ENCODE results near the gene MPRIP.

The MPRIP gene

DNA sequence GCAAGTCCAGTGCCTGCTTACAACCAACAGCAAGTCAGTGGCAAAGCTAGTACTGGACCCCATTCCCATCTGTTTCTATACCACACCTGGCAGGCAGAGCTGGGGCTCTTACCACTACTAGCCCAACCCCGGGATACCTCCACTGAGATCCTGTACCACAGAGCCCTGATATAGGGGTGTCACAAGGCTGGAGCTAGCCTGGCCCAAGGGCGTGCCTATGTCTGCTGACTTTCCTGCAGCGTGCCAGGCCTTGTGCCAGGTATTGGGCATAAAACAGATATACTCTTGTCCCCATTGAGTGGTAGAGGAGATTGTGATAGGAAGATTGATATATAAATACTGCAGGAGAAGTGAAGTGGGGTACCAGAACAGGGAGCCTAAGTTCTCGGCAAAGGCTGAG lies 119.5 kb downstream of the MPRIP start:
- Histone ChIP-seq H4K8ac (ENCODE audit: low read depth, low read length) (no peak overlapping the region), H3K9me3 (ENCODE audit: insufficient read depth, low read depth, low read length) (peaks cover 3% of the 10 kb centered on the region), H4K12ac (ENCODE audit: low read depth, low read length) (no peak overlapping the region), H3K4me3 (ENCODE audit: low read depth, low read length) (no peak overlapping the region), H3K36me3 (ENCODE audit: control insufficient read depth in 1 of 2, insufficient read depth in 2 of 2, low read length in 2 of 2) (peaks cover 76 to 88% of the 10 kb centered on the region in 2 experiments), H3K27ac (ENCODE audit: low read depth, low read length) (no peak overlapping the region), H3K4me2 (ENCODE audit: low read length) (no peak overlapping the region), H3K23ac (ENCODE audit: low read length) (no peak overlapping the region), H4K91ac (ENCODE audit: low read depth, low read length) (no peak overlapping the region), H2BK12ac (ENCODE audit: low read length) (no peak overlapping the region), H3K27me3 (ENCODE audit: insufficient read depth, low read length) (no peaks in the 10 kb centered on the region), H2AFZ (ENCODE audit: insufficient read depth, low read length, poor library complexity) (no peak overlapping the region), H3K14ac (ENCODE audit: low read length) (no peak overlapping the region), H2AK5ac (ENCODE audit: low read length) (no peak overlapping the region), H3K4me1 (ENCODE audit: control insufficient read depth in 1 of 2, insufficient read depth in 2 of 2, low read length in 2 of 2) (no peaks in the 10 kb centered on the region), H3K18ac (ENCODE audit: low read length) (no peak overlapping the region), H3K79me2 (ENCODE audit: control insufficient read depth, insufficient read depth, low read length, poor library complexity) (no peaks in the 10 kb centered on the region), H2BK120ac (ENCODE audit: insufficient read depth, low read length, poor library complexity) (no peak overlapping the region), H3K79me1 (ENCODE audit: low read length) (no peaks in the 10 kb centered on the region), H2BK5ac (ENCODE audit: low read depth, low read length, poor library complexity) (no peak overlapping the region), H3K9ac (ENCODE audit: low read length) (no peak overlapping the region), H3K4ac (ENCODE audit: low read depth, low read length) (no peak overlapping the region)
- no CpG with 5 or more reads among the region's 4 CpGs for WGBS (ENCODE audit: extremely low coverage, insufficient coverage, insufficient read length)
- DNase-seq = no peak

DNA sequence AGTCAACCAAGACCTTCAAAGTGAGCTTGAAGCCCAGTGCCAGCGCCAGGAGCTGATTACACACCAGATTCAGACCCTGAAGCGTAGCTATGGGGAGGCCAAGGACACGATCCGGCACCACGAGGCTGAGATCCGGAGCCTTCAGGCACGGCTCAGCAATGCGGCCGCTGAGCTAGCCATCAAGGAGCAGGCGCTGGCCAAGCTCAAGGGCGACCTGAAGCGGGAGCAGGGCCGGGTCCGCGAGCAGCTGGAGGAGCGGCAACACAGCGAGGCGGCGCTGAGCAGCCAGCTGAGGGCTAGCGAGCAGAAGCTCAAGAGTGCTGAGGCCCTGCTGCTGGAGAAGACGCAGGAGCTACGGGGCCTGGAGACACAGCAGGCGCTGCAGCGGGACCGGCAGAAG lies 121.9 kb downstream of the MPRIP start:
- H2BK120ac ChIP-seq (ENCODE audit: insufficient read depth, low read length, poor library complexity) = no peak overlapping the region
- no peak overlapping the region for H3K18ac ChIP-seq (ENCODE audit: low read length)

DNA sequence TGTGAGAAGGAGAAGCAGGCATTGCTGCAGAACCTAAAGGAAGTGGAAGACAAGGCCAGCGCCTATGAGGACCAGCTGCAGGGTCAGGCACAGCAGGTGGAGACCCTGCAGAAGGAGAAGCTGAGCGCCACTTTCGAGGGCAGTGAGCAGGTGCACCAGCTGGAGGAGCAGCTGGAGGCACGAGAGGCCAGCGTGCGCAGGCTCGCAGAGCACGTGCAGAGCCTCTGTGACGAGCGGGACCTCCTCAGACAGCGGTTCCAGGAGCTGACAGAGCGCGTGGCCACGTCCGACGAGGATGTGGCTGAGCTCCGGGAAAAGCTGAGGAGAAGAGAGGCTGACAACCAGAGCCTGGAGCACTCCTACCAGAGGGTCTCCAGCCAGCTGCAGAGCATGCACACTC lies 122.4 kb downstream of the MPRIP start:
- no peak overlapping the region for H2AFZ ChIP-seq (ENCODE audit: insufficient read depth, low read length, poor library complexity)
- H3K27ac ChIP-seq (ENCODE audit: low read depth, low read length) = no peak overlapping the region
- no peak overlapping the region for H3K14ac ChIP-seq (ENCODE audit: low read length)
- H3K9ac ChIP-seq (ENCODE audit: low read length) = no peak overlapping the region
- no CpG with 5 or more reads among the region's 17 CpGs for WGBS (ENCODE audit: extremely low coverage, insufficient coverage, insufficient read length)
- no peaks in the 10 kb centered on the region for H3K79me2 ChIP-seq (ENCODE audit: control insufficient read depth, insufficient read depth, low read length, poor library complexity)
- no peaks in the 10 kb centered on the region for H3K27me3 ChIP-seq (ENCODE audit: insufficient read depth, low read length)
- no peak overlapping the region for H4K12ac ChIP-seq (ENCODE audit: low read depth, low read length)
- no peaks in the 10 kb centered on the region for H3K79me1 ChIP-seq (ENCODE audit: low read length)
- no peak overlapping the region for H4K8ac ChIP-seq (ENCODE audit: low read depth, low read length)
- no peak overlapping the region for H3K18ac ChIP-seq (ENCODE audit: low read length)
- no peak overlapping the region for H2AK5ac ChIP-seq (ENCODE audit: low read length)
- H3K4me2 ChIP-seq (ENCODE audit: low read length) = no peak overlapping the region
- H3K9me3 ChIP-seq (ENCODE audit: insufficient read depth, low read depth, low read length) = peaks cover 4% of the 10 kb centered on the region
- no peak overlapping the region for H2BK12ac ChIP-seq (ENCODE audit: low read length)
- no peak overlapping the region for H3K23ac ChIP-seq (ENCODE audit: low read length)
- no peak overlapping the region for H4K91ac ChIP-seq (ENCODE audit: low read depth, low read length)
- no peak overlapping the region for H3K4ac ChIP-seq (ENCODE audit: low read depth, low read length)
- H2BK120ac ChIP-seq (ENCODE audit: insufficient read depth, low read length, poor library complexity) = no peak overlapping the region
- H3K4me3 ChIP-seq (ENCODE audit: low read depth, low read length) = no peak overlapping the region
- H2BK5ac ChIP-seq (ENCODE audit: low read depth, low read length, poor library complexity) = no peak overlapping the region
- H3K4me1 ChIP-seq (ENCODE audit: control insufficient read depth in 1 of 2, insufficient read depth in 2 of 2, low read length in 2 of 2) = no peaks in the 10 kb centered on the region
- no peak for DNase-seq
- H3K36me3 ChIP-seq (ENCODE audit: control insufficient read depth in 1 of 2, insufficient read depth in 2 of 2, low read length in 2 of 2) = peaks cover 78 to 92% of the 10 kb centered on the region in 2 experiments

More for the DNA sequence above, 121.9 kb downstream of the MPRIP start:
- DNase-seq = no peak
- H3K4ac ChIP-seq (ENCODE audit: low read depth, low read length) = no peak overlapping the region
- no peak overlapping the region for H3K4me3 ChIP-seq (ENCODE audit: low read depth, low read length)
- no peak overlapping the region for H2AFZ ChIP-seq (ENCODE audit: insufficient read depth, low read length, poor library complexity)
- H2BK5ac ChIP-seq (ENCODE audit: low read depth, low read length, poor library complexity) = no peak overlapping the region
- H2BK12ac ChIP-seq (ENCODE audit: low read length) = no peak overlapping the region
- no peaks in the 10 kb centered on the region for H3K27me3 ChIP-seq (ENCODE audit: insufficient read depth, low read length)
- H3K79me2 ChIP-seq (ENCODE audit: control insufficient read depth, insufficient read depth, low read length, poor library complexity) = no peaks in the 10 kb centered on the region
- no peak overlapping the region for H3K23ac ChIP-seq (ENCODE audit: low read length)
- H3K9me3 ChIP-seq (ENCODE audit: insufficient read depth, low read depth, low read length) = peaks cover 4% of the 10 kb centered on the region
- H2AK5ac ChIP-seq (ENCODE audit: low read length) = no peak overlapping the region
- no peak overlapping the region for H3K4me2 ChIP-seq (ENCODE audit: low read length)
- WGBS (ENCODE audit: extremely low coverage, insufficient coverage, insufficient read length) = no CpG with 5 or more reads among the region's 25 CpGs
- H3K14ac ChIP-seq (ENCODE audit: low read length) = no peak overlapping the region
- no peak overlapping the region for H3K27ac ChIP-seq (ENCODE audit: low read depth, low read length)
- no peak overlapping the region for H3K9ac ChIP-seq (ENCODE audit: low read length)
- no peak overlapping the region for H4K12ac ChIP-seq (ENCODE audit: low read depth, low read length)
- no peaks in the 10 kb centered on the region for H3K79me1 ChIP-seq (ENCODE audit: low read length)
- H4K8ac ChIP-seq (ENCODE audit: low read depth, low read length) = no peak overlapping the region
- H3K36me3 ChIP-seq (ENCODE audit: control insufficient read depth in 1 of 2, insufficient read depth in 2 of 2, low read length in 2 of 2) = peaks cover 80 to 91% of the 10 kb centered on the region in 2 experiments
- H4K91ac ChIP-seq (ENCODE audit: low read depth, low read length) = no peak overlapping the region
- no peaks in the 10 kb centered on the region for H3K4me1 ChIP-seq (ENCODE audit: control insufficient read depth in 1 of 2, insufficient read depth in 2 of 2, low read length in 2 of 2)

DNA sequence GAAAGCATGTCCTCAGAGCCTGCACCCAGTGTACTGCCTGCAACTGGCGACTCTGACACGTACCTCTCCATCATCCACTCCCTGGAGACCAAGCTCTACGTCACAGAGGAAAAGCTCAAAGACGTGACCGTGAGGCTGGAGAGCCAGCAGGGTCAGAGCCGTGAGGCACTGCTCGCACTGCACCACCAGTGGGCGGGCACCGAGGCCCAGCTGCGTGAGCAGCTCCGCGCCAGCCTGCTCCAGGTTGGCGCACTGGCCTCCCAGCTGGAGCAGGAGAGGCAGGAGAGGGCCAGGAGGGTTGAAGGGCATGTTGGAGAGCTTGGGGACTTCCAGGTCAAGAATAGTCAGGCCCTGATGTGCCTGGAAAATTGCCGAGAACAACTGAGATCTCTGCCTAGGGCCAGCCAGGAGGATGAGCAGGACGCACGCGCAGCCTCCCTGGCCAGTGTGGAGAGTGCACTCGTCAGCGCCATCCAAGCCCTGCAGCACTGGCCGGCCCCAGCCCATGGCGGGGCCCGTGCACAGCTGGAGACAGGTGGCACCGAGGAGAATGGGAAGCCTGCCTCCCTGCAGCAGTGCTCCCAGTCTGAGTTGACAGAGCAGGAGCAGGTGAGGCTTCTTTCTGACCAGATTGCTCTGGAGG lies 123.5 kb downstream of the MPRIP start:
- Histone ChIP-seq H4K91ac (ENCODE audit: low read depth, low read length) (no peak overlapping the region), H3K79me1 (ENCODE audit: low read length) (no peaks in the 10 kb centered on the region), H3K36me3 (ENCODE audit: control insufficient read depth in 1 of 2, insufficient read depth in 2 of 2, low read length in 2 of 2) (peaks cover 69 to 89% of the 10 kb centered on the region in 2 experiments), H3K18ac (ENCODE audit: low read length) (no peak overlapping the region), H2BK12ac (ENCODE audit: low read length) (no peak overlapping the region), H3K23ac (ENCODE audit: low read length) (no peak overlapping the region), H2BK5ac (ENCODE audit: low read depth, low read length, poor library complexity) (no peak overlapping the region), H3K9ac (ENCODE audit: low read length) (no peak overlapping the region), H3K4me2 (ENCODE audit: low read length) (no peak overlapping the region), H3K79me2 (ENCODE audit: control insufficient read depth, insufficient read depth, low read length, poor library complexity) (no peaks in the 10 kb centered on the region), H3K4me1 (ENCODE audit: control insufficient read depth in 1 of 2, insufficient read depth in 2 of 2, low read length in 2 of 2) (no peaks in the 10 kb centered on the region), H3K4me3 (ENCODE audit: low read depth, low read length) (peak overlapping the region; percentile 39), H3K4ac (ENCODE audit: low read depth, low read length) (no peak overlapping the region), H4K8ac (ENCODE audit: low read depth, low read length) (no peak overlapping the region), H3K27ac (ENCODE audit: low read depth, low read length) (no peak overlapping the region), H3K14ac (ENCODE audit: low read length) (no peak overlapping the region), H2AK5ac (ENCODE audit: low read length) (no peak overlapping the region), H3K27me3 (ENCODE audit: insufficient read depth, low read length) (no peaks in the 10 kb centered on the region), H4K12ac (ENCODE audit: low read depth, low read length) (peak overlapping the region; percentile 27), H3K9me3 (ENCODE audit: insufficient read depth, low read depth, low read length) (peaks cover 4% of the 10 kb centered on the region), H2BK120ac (ENCODE audit: insufficient read depth, low read length, poor library complexity) (no peak overlapping the region), H2AFZ (ENCODE audit: insufficient read depth, low read length, poor library complexity) (no peak overlapping the region)
- no CpG with 5 or more reads among the region's 23 CpGs for WGBS (ENCODE audit: extremely low coverage, insufficient coverage, insufficient read length)
- DNase-seq = no peak

All from trophoblast cell (in vitro differentiated cells and primary cell).